Panc1 (cell line): Measurements from ENCODE around the gene DONSON.

Source experiments
- CTCF ChIP-seq: fragments of 450-650 bp; IDR thresholded peaks from 2 replicates; pipeline ENCODE4 v1.5.1; 2017; ENCODE audit warnings: mild to moderate bottlenecking
- TCF7L2 ChIP-seq: IDR thresholded peaks from 2 replicates; pipeline ENCODE4 v1.6.1; 2011; ENCODE audit warnings: mild to moderate bottlenecking, low read depth, low read length, inconsistent platforms
- TF ChIP-seq, protein P1 (sequence below), 2 experiments: IDR thresholded peaks; 2 replicates each; pipeline ENCODE4 v1.6.1; 2011 to 2012; ENCODE audit warnings: low read depth in 2 of 2, control low read depth in 1 of 2, low read length in 1 of 2, mild to moderate bottlenecking in 1 of 2, moderate library complexity in 1 of 2; ENCODE audit not compliant: insufficient read depth in 1 of 2

- TF ChIP-seq TCF7L2 (no peak), CTCF (no peak)
- TF ChIP-seq, protein P1, sequence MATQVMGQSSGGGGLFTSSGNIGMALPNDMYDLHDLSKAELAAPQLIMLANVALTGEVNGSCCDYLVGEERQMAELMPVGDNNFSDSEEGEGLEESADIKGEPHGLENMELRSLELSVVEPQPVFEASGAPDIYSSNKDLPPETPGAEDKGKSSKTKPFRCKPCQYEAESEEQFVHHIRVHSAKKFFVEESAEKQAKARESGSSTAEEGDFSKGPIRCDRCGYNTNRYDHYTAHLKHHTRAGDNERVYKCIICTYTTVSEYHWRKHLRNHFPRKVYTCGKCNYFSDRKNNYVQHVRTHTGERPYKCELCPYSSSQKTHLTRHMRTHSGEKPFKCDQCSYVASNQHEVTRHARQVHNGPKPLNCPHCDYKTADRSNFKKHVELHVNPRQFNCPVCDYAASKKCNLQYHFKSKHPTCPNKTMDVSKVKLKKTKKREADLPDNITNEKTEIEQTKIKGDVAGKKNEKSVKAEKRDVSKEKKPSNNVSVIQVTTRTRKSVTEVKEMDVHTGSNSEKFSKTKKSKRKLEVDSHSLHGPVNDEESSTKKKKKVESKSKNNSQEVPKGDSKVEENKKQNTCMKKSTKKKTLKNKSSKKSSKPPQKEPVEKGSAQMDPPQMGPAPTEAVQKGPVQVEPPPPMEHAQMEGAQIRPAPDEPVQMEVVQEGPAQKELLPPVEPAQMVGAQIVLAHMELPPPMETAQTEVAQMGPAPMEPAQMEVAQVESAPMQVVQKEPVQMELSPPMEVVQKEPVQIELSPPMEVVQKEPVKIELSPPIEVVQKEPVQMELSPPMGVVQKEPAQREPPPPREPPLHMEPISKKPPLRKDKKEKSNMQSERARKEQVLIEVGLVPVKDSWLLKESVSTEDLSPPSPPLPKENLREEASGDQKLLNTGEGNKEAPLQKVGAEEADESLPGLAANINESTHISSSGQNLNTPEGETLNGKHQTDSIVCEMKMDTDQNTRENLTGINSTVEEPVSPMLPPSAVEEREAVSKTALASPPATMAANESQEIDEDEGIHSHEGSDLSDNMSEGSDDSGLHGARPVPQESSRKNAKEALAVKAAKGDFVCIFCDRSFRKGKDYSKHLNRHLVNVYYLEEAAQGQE (IDR thresholded peaks at IDR 0.05; ENCODE audit: insufficient read depth in 1 of 2, low read depth in 2 of 2, low read length in 1 of 2): no peak
Measured at GRCh38 chr21:33551664-33552063, 36.8 kb downstream of the DONSON start.
